ENCODE data around the gene ZNF391.
"Not testable (repeated sequence)": the region's sequence is repeated elsewhere in the genome, so short reads cannot be mapped to it uniquely, and the experiment has no call there.

The ZNF391 gene

DNA sequence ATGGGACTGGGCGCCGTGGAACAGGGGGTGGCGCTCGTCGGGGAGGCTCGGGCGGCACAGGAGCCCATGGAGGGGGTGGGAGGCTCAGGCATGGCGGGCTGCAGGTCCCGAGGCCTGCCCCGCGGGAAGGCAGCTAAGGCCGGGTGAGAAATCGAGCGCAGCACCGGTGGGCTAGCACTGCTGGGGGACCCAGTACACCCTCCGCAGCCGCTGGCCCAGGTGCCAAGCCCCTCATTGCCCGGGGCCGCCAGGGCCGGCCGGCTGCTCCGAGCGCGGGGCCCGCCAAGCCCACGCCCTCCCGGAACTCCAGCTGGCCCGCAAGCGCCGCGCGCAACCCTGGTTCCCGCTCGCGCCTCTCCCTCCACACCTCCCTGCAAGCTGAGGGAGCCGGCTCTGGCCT, 36.3 kb downstream of the ZNF391 start:
- not testable (repeated sequence) for DNase-seq

DNA sequence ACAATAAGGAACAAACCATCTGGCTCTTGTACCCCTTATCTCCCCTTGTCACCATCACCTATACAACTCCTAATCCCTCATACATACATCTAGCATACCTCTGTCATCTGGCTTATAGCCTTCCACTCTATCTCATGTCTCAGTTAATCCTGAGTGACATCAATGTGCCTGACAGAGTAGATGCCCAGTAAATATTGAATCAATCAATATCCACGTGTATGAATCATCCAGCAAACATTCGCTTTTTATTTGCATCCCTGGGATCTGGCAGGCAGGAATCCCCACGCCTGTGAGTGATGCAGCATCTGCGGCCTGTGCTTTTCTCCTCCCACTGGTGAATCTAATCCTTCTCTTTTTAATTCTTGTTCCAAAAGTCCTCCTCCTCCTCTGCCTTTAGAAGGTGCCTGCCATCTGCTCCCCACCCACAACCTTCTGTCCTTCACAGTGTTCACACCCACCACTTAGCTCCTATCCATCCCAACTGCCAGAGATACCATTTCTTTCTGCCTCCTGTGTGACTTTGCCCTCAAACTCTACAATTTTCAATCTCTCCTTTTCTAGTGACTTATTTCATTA, 37.6 kb downstream of the ZNF391 start:
- DNase-seq, result no peak

DNA sequence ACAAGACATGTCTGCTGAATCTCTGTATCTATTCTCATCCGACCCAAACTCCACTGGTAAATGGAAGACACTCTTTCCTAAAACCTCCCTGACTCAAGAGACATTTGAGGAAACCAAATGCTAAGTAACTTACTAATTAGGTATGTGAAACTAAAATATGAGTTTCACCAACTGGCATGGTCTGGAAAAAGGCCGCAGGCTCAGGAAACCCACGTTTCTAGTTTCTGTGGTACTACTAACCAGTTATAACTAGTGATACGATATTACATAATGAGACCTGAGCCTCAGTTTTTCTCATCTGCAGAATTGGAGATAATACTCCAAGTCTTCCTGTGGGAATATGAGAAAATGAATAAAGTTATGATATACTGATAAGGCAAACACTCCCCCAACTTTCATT, 39.9 kb downstream of the ZNF391 start:
- DNase-seq, result no peak

DNA sequence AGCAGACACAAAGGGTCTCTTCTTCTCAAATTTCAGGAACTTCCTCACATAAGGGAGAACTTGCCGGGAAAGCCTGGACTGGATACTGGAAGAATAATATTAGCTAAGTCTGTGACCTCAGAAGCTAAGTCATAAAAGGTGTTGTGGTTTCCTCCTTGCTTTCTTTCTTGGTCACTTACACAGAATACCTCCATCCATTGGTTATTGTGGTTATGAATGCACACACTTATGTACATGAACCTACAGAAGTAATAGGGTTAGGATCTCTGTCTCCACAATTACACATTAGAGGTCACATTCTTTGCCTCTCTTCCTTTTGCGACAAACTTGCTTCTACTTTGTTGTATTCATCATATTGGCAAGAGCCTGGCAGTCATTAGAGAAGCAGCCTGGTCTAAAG, 40.4 kb downstream of the ZNF391 start:
- no peak for DNase-seq

DNA sequence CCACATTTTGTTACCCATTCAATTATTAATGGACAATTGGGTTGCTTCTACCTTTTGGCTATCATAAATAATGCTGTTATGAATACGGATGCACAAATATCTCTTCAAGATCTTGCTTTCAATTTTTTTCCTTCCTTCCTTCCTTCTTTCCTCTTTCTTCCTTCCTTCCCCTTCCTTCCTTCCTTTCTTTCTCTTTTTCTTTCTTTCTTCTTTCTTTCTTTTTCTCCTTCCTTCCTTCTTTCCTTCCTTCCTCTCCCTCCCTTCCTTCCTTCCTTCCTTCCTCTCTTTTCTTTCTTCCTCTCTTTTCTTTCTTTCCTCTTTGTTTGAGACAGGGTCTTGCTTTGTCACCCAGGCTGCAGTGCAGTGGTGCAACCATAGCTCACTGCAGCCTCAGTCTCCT, 45.2 kb downstream of the ZNF391 start:
- DNase-seq, result no peak

DNA sequence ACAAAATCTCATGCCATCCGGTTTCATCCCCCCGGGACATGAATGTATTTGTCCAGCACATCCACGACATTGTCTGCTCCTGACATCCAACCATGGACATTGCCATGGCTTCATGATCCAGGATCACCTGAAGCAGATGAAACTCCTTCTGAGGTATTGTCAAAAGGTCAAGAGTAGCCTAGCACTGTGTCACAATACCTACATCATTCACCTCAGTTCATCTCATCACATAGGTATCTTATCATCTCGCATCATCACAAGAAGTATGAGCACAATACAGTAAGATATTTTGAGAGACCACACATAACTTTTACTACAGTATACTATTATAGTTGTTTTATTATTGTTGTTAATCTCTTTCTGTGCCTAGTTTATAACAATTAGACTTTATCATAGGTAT, 50.8 kb downstream of the ZNF391 start:
- DNase-seq, result no peak

DNA sequence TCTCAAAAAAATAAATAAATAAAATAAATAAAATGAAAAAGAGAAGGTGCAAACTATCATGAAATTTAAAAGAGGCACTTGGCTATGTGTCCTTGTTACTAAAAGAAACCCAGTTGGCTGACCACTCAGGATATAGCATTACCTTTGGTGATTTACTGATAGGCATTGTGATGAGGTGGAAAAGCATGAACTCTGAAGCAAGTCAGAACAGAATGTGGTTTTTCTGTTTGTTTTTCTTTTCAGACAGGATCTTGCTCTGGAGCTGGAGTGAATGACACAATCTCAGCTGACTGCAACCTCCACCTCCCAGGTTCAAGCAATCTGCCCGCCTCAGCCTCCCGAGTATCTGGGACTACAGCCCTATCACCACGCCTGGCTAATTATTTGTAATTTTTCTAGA, 52.4 kb downstream of the ZNF391 start:
- DNase-seq, result no peak

- DNase-seq, result no peak
Measured at GRCh38 chr6:27442932-27443331, 54.4 kb downstream of the ZNF391 start.

DNA sequence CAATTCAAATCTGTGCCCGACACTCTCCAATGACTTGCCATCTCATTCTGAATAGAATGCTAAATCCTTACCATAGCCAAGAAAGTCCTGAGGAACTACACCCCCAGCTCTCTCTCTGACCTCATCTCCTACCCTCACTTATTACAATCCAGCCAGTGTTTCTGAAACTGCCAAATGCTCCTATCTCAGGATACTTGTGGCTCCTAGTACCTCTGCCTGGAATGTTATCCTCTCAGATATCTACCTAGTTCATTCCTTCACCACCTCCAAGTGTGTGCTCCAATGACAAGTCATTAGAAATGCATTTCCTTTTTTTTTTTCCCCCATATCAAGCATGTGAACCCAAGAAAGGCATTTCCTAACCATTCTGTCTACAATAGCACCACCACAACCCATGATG, 59.9 kb downstream of the ZNF391 start:
- no peak for DNase-seq

- DNase-seq, result no peak
Measured at GRCh38 chr6:27451660-27452390, 63.3 kb downstream of the ZNF391 start.

GRCh38 chr6:27452496-27452897, 63.9 kb downstream of the ZNF391 start:
- no peak for DNase-seq

All from activated effector memory CD4-positive, alpha-beta T cell treated with Interleukin-2 at 50 U/mL for 16 hours (primary cell).